ENCODE results near the gene TANC1. TPM values are rescaled to one million over a fixed set of nuclear protein-coding genes. Genes with fewer than 3 reads are reported as not detected.

The TANC1 gene
- total RNA-seq, 6 donors from 2014 or later = 41.6 to 101 (median 75.5) TPM

DNA sequence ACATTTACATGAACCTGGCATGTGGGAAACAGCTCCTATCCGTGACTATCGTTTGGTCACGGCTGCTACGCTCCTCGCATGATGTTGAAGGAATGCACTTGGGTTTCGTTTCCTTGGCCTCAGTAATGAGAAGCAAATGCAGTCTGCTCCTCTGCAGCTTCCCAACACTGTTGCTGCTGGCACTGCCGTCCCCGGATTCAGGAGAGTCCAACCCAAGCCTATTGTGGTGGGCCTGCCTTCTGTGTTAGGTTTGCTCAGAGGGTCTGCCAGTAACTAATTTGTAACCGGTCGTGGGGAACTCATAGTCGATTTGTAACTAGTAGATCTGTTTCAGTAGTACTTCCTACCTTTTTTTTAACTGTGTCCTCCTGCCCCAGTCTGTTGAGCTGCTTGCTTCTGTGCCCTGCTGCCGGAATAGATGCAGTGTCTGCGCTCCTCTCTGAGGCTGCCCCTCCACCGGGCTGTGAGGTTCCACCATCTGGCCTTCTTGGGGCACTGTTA lies 259.7 kb downstream of the TANC1 start:
- 97 to 98% methylated on average over 14 of the region's 14 CpGs for WGBS, 2 donors
- no peaks in the 10 kb centered on the region for H3K27me3 ChIP-seq
- peaks cover 33 to 60% (median 46%) of the 10 kb centered on the region in 4 donors for H3K4me1 ChIP-seq
- no peak overlapping the region for H3K4me3 ChIP-seq
- no peaks in the 10 kb centered on the region for H3K9me3 ChIP-seq
- peaks cover 0 to 71% (median 15%) of the 10 kb centered on the region in 4 donors for H3K36me3 ChIP-seq
- TF ChIP-seq EP300 (IDR thresholded peaks at IDR 0.05) = no peak
- no peak for TF ChIP-seq POLR2A (IDR thresholded peaks at IDR 0.05)
- TF ChIP-seq POLR2AphosphoS5 (IDR thresholded peaks at IDR 0.05) = no peak
- TF ChIP-seq, protein P1, sequence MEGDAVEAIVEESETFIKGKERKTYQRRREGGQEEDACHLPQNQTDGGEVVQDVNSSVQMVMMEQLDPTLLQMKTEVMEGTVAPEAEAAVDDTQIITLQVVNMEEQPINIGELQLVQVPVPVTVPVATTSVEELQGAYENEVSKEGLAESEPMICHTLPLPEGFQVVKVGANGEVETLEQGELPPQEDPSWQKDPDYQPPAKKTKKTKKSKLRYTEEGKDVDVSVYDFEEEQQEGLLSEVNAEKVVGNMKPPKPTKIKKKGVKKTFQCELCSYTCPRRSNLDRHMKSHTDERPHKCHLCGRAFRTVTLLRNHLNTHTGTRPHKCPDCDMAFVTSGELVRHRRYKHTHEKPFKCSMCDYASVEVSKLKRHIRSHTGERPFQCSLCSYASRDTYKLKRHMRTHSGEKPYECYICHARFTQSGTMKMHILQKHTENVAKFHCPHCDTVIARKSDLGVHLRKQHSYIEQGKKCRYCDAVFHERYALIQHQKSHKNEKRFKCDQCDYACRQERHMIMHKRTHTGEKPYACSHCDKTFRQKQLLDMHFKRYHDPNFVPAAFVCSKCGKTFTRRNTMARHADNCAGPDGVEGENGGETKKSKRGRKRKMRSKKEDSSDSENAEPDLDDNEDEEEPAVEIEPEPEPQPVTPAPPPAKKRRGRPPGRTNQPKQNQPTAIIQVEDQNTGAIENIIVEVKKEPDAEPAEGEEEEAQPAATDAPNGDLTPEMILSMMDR (IDR thresholded peaks at IDR 0.05) = no peak
- ATAC-seq (ENCODE audit: low FRiP score in 2 of 2) = no peak
- DNase-seq = no peak
- H3K27ac ChIP-seq = peak overlapping the region in 3 of 4 donors; percentile 17 to 47 (median 35)

DNA sequence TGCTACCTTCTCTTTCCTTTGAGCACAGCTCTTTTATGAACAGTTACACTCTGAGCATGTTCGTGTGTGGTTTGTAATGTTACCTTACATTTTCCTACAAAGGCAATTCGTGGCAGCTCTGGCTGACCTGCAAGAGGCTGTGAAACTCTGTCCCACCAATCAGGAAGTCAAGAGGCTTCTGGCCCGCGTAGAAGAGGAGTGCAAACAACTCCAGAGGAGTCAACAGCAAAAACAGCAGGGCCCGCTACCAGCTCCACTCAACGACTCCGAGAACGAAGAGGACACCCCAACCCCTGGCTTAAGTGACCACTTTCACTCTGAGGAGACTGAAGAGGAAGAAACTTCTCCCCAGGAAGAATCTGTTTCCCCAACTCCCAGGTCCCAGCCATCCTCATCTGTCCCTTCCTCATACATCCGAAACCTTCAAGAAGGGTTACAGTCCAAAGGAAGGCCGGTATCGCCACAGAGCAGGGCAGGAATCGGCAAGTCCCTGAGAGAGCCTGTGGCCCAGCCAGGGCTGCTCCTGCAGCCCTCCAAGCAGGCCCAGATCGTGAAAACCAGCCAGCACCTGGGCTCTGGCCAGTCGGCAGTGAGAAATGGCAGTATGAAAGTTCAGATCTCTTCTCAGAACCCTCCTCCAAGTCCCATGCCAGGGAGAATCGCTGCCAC lies 261.2 kb downstream of the TANC1 start:
- Histone ChIP-seq H3K4me1 (peaks cover 24 to 50% (median 39%) of the 10 kb centered on the region in 4 donors), H3K27ac (peak overlapping the region; percentile 17 to 73 (median 42)), H3K4me3 (no peak overlapping the region), H3K36me3 (peaks cover 0 to 66% (median 15%) of the 10 kb centered on the region in 4 donors), H3K9me3 (no peaks in the 10 kb centered on the region), H3K27me3 (no peaks in the 10 kb centered on the region)
- TF ChIP-seq POLR2AphosphoS5 (IDR thresholded peaks at IDR 0.05) (peak in 1 of 2 donors; percentile 9), EP300 (IDR thresholded peaks at IDR 0.05) (peak in 1 of 4 donors; percentile 7), POLR2A (IDR thresholded peaks at IDR 0.05) (no peak)
- TF ChIP-seq, protein P1 (IDR thresholded peaks at IDR 0.05) = no peak
- DNase-seq (peak in 1 of 2 donors; percentile 83), ATAC-seq (ENCODE audit: low FRiP score in 2 of 2) (peak; percentile 44 to 74)
- 65 to 82% methylated on average over 15 of the region's 15 CpGs for WGBS, 2 donors

DNA sequence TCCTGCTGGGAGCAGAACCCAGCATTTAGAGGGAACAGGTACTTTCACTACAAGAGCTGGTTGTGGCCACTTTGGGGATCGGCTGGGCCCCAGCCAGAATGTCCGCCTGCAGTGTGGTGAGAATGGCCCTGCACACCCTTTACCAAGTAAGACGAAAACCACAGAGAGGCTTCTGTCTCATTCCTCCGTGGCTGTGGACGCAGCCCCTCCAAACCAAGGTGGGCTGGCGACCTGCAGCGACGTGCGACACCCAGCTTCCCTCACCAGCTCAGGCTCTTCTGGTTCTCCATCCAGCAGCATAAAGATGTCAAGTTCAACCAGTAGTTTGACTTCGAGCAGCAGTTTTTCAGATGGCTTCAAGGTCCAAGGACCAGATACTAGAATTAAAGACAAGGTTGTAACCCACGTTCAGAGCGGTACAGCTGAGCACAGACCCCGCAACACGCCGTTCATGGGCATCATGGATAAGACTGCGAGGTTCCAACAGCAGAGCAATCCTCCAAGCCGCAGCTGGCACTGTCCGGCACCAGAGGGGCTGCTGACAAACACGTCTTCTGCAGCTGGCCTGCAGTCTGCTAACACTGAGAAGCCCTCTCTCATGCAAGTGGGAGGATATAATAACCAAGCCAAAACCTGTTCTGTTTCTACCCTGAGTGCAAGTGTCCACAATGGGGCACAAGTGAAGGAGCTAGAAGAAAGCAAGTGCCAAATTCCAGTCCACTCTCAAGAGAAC lies 261.9 kb downstream of the TANC1 start:
- 83 to 95% methylated on average over 15 to 18 of the region's 19 CpGs for WGBS, 2 donors
- Histone ChIP-seq H3K9me3 (no peaks in the 10 kb centered on the region), H3K27ac (peak overlapping the region; percentile 17 to 73 (median 42)), H3K27me3 (no peaks in the 10 kb centered on the region), H3K4me1 (peaks cover 17 to 43% (median 34%) of the 10 kb centered on the region in 4 donors), H3K4me3 (no peak overlapping the region), H3K36me3 (peaks cover 0 to 66% (median 15%) of the 10 kb centered on the region in 4 donors)
- ATAC-seq (ENCODE audit: low FRiP score in 2 of 2) (peak in 1 of 2 donors; percentile 23), DNase-seq (peak in 1 of 2 donors; percentile 46)
- no peak for TF ChIP-seq POLR2A (IDR thresholded peaks at IDR 0.05)
- TF ChIP-seq, protein P1 (IDR thresholded peaks at IDR 0.05) = no peak
- TF ChIP-seq POLR2AphosphoS5 (IDR thresholded peaks at IDR 0.05) = no peak
- TF ChIP-seq EP300 (IDR thresholded peaks at IDR 0.05) = no peak

DNA sequence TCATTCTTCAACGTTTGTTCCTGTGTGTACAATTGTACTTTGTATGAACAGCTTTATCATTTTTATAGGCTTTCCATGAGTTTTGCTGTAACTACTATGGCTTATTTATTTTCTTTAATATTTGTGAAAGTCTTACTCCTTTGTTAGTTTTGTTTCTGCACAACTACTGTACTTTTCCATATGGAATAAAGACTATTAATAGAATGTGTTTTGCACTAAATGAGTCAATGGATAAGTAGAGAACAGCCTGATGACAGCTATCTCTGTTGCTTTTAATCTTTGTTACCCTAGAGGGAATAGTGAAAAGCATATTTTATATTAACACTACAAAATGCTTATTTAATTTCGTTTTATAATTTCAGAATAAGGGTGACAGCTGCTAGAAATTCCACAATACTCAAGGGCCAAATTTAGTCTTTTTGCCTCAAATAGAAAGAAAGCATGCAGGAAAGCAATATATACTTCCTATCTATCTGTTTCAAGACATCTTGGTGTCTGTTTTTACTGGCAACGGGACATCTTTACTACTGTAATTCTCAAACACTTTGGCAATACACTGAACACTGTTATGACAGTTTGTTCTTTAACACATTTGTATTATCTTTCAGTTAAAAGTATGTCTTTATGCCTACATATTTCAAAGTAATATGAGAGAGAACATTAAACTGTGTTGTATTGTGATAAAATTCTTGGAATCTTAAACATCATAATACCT lies 264.2 kb downstream of the TANC1 start:
- no peak for ATAC-seq (ENCODE audit: low FRiP score in 2 of 2)
- TF ChIP-seq EP300 (IDR thresholded peaks at IDR 0.05) = no peak
- H3K4me1 ChIP-seq = peaks cover 0 to 25% (median 16%) of the 10 kb centered on the region in 4 donors
- H3K27ac ChIP-seq = peak overlapping the region in 1 of 4 donors; percentile 1
- WGBS, 2 donors = 47 to 50% methylated on average over 3 of the region's 3 CpGs
- no peak for DNase-seq
- peaks cover 3 to 84% (median 23%) of the 10 kb centered on the region in 4 donors for H3K36me3 ChIP-seq
- no peaks in the 10 kb centered on the region for H3K9me3 ChIP-seq
- H3K27me3 ChIP-seq = no peaks in the 10 kb centered on the region
- H3K4me3 ChIP-seq = no peak overlapping the region
